Measurements from ENCODE around the gene BTF3. TPM values are rescaled to one million over a fixed set of nuclear protein-coding genes. Genes with fewer than 3 reads are reported as not detected.

Gene BTF3
- total RNA-seq, 1 donor from 2014 or later, result 764 TPM

GRCh38 chr5:73525606-73526203 lies 27.5 kb downstream of the BTF3 start:
- no peak for ATAC-seq

- no peak for ATAC-seq
Measured at GRCh38 chr5:73528248-73528647, 30.0 kb downstream of the BTF3 start.

GRCh38 chr5:73529081-73529480 lies 30.8 kb downstream of the BTF3 start:
- ATAC-seq, result no peak

GRCh38 chr5:73531356-73531755 lies 33.1 kb downstream of the BTF3 start:
- ATAC-seq, result no peak

- no peak for ATAC-seq
Measured at GRCh38 chr5:73532195-73532594, 34.0 kb downstream of the BTF3 start.

GRCh38 chr5:73534011-73534644 lies 35.9 kb downstream of the BTF3 start:
- ATAC-seq, result no peak

GRCh38 chr5:73534971-73535370 lies 36.7 kb downstream of the BTF3 start:
- ATAC-seq, result no peak

- no peak for ATAC-seq
Measured at GRCh38 chr5:73539730-73540129, 41.5 kb downstream of the BTF3 start.

- ATAC-seq, result peak; percentile 91
Measured at GRCh38 chr5:73540192-73540591, 42.0 kb downstream of the BTF3 start.

GRCh38 chr5:73542020-73542419 lies 43.8 kb downstream of the BTF3 start:
- no peak for ATAC-seq

GRCh38 chr5:73544429-73545402 lies 46.5 kb downstream of the BTF3 start:
- peak; percentile 73 for ATAC-seq

GRCh38 chr5:73545403-73545779 lies 47.1 kb downstream of the BTF3 start:
- no peak for ATAC-seq

- ATAC-seq, result no peak
Measured at GRCh38 chr5:73550016-73550415, 51.8 kb downstream of the BTF3 start.

- no peak for ATAC-seq
Measured at GRCh38 chr5:73552642-73553041, 54.4 kb downstream of the BTF3 start.

Other genes starting within 250 kb of the BTF3 start
- gene FOXD1, start 49.7 kb upstream of the BTF3 start, total RNA-seq, result 0.88 TPM
- 12.9 TPM for gene ANKRA2, start 67.2 kb downstream of the BTF3 start, total RNA-seq
- 16.9 TPM for gene UTP15, start 67.3 kb downstream of the BTF3 start, total RNA-seq
- gene ARHGEF28, start 127.8 kb downstream of the BTF3 start, total RNA-seq, result 7.8 TPM